G401 (cell line): Measurements from ENCODE around the gene GRK6. TPM values are rescaled to one million over a fixed set of nuclear protein-coding genes. Genes with fewer than 3 reads are reported as not detected.
"Not testable (repeated sequence)": the region's sequence is repeated elsewhere in the genome, so short reads cannot be mapped to it uniquely, and the experiment has no call there.

Experiments used
- DNase-seq: peaks from one replicate; pipeline ENCODE4 v3.0.0-alpha.2; 2015; ENCODE audit warnings: low spot score
- in situ Hi-C: cut with HindIII; loops from 2 replicates; pipeline ENCODE4 v1.10.0; 2016; ENCODE audit warnings: low sequenced_read_pairs, mixed read lengths
- total RNA-seq: library from RNA; depleted of rRNA; stranded (reverse); fragments of >200 nt; shearing (Covaris generic); gene quantifications from 2 replicates; pipeline ENCODE4 v1.2.3, GENCODE V29; 2014

Gene GRK6
- total RNA-seq, 1 experiment from 2014 or later = 62.3 TPM

DNA sequence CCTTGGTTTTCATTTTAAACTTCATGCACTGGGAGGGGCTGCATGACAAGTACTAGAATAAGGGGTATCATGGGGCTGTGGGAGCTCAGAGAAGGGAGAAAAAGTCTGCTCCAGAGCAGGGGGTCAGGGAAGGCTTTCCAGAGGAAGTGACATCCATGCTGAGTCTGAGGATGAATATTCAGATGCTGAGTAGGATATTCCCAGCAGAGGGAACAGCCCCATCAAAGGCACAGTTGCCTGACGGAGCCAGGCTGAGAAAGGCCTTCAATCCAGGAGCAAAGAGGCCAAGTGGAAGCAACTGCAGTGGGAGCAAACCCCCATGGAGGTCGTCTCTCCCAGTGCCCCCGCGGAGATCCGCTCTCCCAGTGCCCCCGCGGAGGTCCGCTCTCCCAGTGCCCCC lies 30.4 kb upstream of the GRK6 start:
- in situ Hi-C loops = no loop called here
- DNase-seq = no peak

GRCh38 chr5:177396807-177397206 lies 29.7 kb upstream of the GRK6 start:
- DNase-seq = no peak
- in situ Hi-C loops = no loop called here

DNA sequence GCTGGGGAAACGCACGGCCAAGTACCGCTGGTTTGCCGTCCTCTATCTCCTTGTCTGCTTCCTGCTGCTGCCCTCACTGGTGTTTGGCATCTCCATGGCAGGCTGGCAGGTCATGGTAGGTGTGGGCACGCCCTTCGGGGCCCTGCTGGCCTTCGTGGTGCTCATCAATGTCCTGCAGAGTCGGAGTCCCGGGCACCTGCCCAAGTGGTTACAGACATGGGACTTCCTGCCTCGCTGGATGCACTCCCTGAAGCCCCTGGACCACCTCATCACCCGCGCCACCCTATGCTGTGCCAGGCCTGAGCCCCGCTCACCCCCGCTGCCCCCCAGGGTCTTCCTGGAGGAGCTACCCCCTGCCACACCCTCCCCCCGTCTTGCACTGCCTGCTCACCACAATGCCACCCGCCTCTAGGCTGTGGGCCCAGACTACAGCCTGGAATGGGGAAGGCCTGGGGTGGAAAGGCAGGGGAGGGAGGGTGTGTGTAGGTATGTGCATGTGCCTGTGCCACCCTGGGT lies 28.5 kb upstream of the GRK6 start:
- in situ Hi-C loops = no loop called here
- no peak for DNase-seq

DNA sequence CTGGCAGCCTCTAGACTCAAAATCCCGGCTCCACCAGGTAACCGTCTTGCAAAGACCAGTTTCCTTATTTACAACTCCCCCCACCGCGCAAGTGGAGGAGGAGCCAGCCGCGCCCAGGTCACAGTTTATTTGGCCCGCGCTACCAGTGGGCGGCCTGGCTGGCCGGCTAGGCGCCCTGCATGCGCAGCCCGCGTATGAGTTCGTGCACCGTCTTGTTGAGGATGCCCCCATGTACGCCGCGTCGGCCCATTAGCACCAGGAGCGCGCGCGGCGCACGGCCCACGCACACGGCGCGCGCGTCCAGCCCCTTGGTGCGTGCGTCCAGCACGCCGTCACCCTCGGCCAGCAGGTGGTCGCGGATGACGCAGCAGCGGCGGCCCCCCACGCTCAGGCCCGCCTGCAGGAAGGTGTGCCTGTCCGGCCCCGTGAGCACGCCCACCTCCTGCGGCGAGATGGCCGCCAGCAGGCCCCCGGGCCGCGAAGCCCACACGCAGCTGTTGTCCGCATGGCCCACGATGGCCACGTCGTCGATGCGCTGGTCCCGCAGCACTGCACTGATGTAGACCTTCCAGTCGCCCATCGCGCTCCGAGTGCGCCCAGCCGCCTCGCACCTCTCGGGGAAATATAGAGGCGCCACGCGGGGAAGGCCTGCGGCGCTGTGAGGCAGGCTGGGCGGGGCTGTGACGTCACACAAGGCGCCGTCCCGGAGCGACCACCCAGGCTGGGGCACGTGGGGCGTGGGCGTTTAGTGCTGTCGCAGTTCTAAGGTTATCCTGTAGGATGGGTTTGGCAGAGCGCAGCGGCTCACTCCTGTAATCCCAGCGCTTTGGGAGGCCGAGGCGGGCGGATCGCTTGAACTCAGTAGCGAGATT lies 26.2 kb upstream of the GRK6 start, which contains the start of gene PFN3:
Gene PFN3, minus strand, starts transcription at position 665 of the 872 bp plus-strand sequence. Its CDS starts 85 bp downstream, at position 580.
- in situ Hi-C loops = no loop called here
- DNase-seq = no peak

DNA sequence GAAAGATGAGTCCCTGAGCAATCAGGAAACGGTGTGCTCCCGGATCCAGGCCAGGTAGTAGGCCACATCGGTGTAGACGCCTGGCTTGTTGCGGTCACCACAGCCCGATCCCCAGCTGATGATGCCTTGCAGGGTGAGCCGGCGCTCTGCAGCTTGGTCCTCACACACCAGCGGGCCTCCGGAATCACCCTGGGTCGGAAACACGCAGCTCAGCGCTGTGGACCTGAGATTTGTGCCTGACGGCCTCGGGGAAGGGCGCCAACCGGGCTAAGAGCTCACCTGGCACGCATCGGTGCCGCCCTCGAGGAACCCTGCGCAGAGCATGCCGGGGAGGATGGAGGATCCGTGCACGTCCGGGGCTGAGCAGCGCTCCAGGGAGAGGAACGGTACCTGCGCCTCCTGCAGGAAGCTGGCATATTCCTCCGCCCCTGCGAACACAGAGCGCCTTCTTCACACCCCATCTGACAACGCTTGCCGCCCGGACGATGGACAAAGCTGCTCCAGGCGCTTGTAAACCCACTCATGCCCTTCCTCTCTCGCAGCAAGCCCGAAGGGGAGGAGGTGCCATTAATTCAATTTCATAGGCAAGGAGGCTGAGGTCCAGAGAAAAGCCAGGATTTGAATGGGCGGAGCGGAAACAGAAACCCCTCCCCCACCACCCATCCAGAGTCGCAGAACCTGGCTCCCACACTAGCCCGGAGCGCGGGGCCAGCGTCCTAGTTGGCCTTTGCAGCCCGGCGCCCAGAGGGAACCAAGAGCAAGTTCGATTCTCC lies 24.0 kb upstream of the GRK6 start:
- in situ Hi-C loops = no loop called here
- DNase-seq = peak; percentile 55

- in situ Hi-C loops = no loop called here
- DNase-seq = no peak
Measured at GRCh38 chr5:177403102-177403791, 23.2 kb upstream of the GRK6 start.

GRCh38 chr5:177403792-177404640 lies 22.5 kb upstream of the GRK6 start:
- DNase-seq = peak; percentile 70
- in situ Hi-C loops = no loop called here

GRCh38 chr5:177404641-177405179 lies 21.8 kb upstream of the GRK6 start:
- in situ Hi-C loops = loop anchor here (5.0 kb wide), 1 partner anchor 43 kb away; the partner anchor contains the start of gene PRR7
- no peak for DNase-seq

DNA sequence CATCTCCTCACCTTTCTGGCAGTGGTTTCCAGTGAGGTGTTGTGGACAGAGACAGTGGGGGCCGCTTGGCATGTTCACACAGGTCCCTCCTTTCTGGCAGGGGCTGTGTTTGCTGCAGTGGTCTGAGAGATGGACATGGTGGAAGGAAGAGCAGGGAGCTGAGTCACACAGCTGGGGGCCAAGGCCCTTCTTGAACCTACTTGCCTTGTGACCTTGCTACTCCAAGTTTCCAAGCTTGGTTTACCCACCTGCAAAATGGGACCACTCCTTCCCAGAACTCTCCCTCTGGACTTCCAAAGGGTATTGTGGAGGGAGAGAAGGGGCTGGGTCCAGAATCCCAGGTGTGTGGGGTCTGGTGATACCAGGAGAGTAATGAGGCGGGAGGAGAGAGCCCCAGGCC lies 21.2 kb upstream of the GRK6 start:
- in situ Hi-C loops = loop anchor here (5.0 kb wide), 1 partner anchor 42 kb away; the partner anchor contains the start of gene PRR7

GRCh38 chr5:177405805-177406204 lies 20.7 kb upstream of the GRK6 start:
- in situ Hi-C loops = loop anchor here (5.0 kb wide), 1 partner anchor 41 kb away; the partner anchor contains the start of gene PRR7
- no peak for DNase-seq

More for the DNA sequence above, 21.2 kb upstream of the GRK6 start:
- DNase-seq = no peak

- DNase-seq = no peak
- in situ Hi-C loops = loop anchor here (5.0 kb wide), 1 partner anchor 38 kb away; the partner anchor contains the start of gene PRR7
Measured at GRCh38 chr5:177409043-177409801, 17.3 kb upstream of the GRK6 start, which contains the start of gene F12. TSS of gene F12 (minus strand) at chr5:177409564. CDS start at chr5:177409527, 37 bp downstream.

GRCh38 chr5:177410575-177410974 lies 15.9 kb upstream of the GRK6 start:
- DNase-seq = no peak
- in situ Hi-C loops = no loop called here

GRCh38 chr5:177412603-177413233 lies 13.8 kb upstream of the GRK6 start:
- no peak for DNase-seq
- in situ Hi-C loops = no loop called here

GRCh38 chr5:177414481-177414880 lies 12.0 kb upstream of the GRK6 start:
- no peak for DNase-seq
- in situ Hi-C loops = no loop called here

- in situ Hi-C loops, DNase-seq: not testable (repeated sequence)
Measured at GRCh38 chr5:177417081-177417480, 9.4 kb upstream of the GRK6 start.

- in situ Hi-C loops = no loop called here
Measured at GRCh38 chr5:177419046-177419445, 7.4 kb upstream of the GRK6 start.

GRCh38 chr5:177420472-177420871 lies 6.0 kb upstream of the GRK6 start:
- DNase-seq, in situ Hi-C loops: not testable (repeated sequence)

More at GRCh38 chr5:177419046-177419445, 7.4 kb upstream of the GRK6 start:
- no peak for DNase-seq
